Smooth muscle cell (in vitro differentiated cells): ENCODE measurements around the gene ZFPM1. TPM values are rescaled to one million over a fixed set of nuclear protein-coding genes. Genes with fewer than 3 reads are reported as not detected.

Experiments used
- DNase-seq: peaks from one replicate; lab custom pipeline; 2025; ENCODE audit not compliant: unreplicated experiment; lab: John Stamatoyannopoulos, UW
- H2AFZ ChIP-seq: fragments of 200-600 bp; sonication (generic); 2 replicates; pipeline ENCODE4 v1.6.0; 2016; ENCODE audit warnings: antibody characterized with exemption, low read depth, mild to moderate bottlenecking
- H3F3A ChIP-seq: fragments of 200-600 bp; sonication (generic); 2 replicates; pipeline ENCODE4 v1.6.0; 2017; ENCODE audit warnings: antibody characterized with exemption, low read depth
- H3K27ac ChIP-seq: fragments of 200-600 bp; sonication (generic); 2 replicates; pipeline ENCODE4 v1.5.1; 2016; ENCODE audit warnings: low read depth, mild to moderate bottlenecking
- H3K27me3 ChIP-seq: fragments of 200-600 bp; sonication (generic); 2 replicates; pipeline ENCODE4 v1.6.1; 2016; ENCODE audit warnings: low read depth, mild to moderate bottlenecking
- H3K36me3 ChIP-seq: fragments of 200-600 bp; sonication (generic); 2 replicates; pipeline ENCODE4 v1.5.1; 2016; ENCODE audit warnings: low read depth
- H3K4me1 ChIP-seq: fragments of 200-600 bp; sonication (generic); 2 replicates; pipeline ENCODE4 v1.5.1; 2016; ENCODE audit warnings: low read depth
- H3K4me2 ChIP-seq: fragments of 200-600 bp; sonication (generic); 2 replicates; pipeline ENCODE4 v1.6.0; 2016; ENCODE audit warnings: mild to moderate bottlenecking
- H3K4me3 ChIP-seq: fragments of 200-600 bp; sonication (generic); 2 replicates; pipeline ENCODE4 v1.5.1; 2016; ENCODE audit warnings: mild to moderate bottlenecking
- H3K79me2 ChIP-seq: fragments of 200-600 bp; sonication (generic); 2 replicates; pipeline ENCODE4 v1.6.0; 2016; ENCODE audit warnings: low read depth, mild to moderate bottlenecking
- H3K9ac ChIP-seq: fragments of 200-600 bp; sonication (generic); 2 replicates; pipeline ENCODE4 v1.6.0; 2016; ENCODE audit warnings: low read depth
- H3K9me3 ChIP-seq: fragments of 200-600 bp; sonication (generic); replicated peaks from 2 replicates; pipeline ENCODE4 v1.5.1; 2016; ENCODE audit warnings: low read depth
- H4K20me1 ChIP-seq: fragments of 200-600 bp; sonication (generic); 2 replicates; pipeline ENCODE4 v1.6.0; 2016; ENCODE audit warnings: low read depth
- WGBS: methylation state at CpG from one replicate; pipeline ENCODE4 v1.1.7; 2016; ENCODE audit warnings: low lambda C conversion rate; 5-methylcytosine and 5-hydroxymethylcytosine counted together
- polyA plus RNA-seq: library from polyadenylated mRNA; unstranded; fragments of >200 nt; fragmentation: Nextera tagmentation; extraction: Ambion mirVana; gene quantifications from 2 replicates; pipeline ENCODE4 v1.2.1, GENCODE V29; 2016
- total RNA-seq: library from RNA; depleted of rRNA; stranded (reverse); fragments of >200 nt; gene quantifications from 2 replicates; pipeline ENCODE4 v1.2.3, GENCODE V29; 2014
- TF ChIP-seq, protein P1 (sequence below): fragments of 200-600 bp; sonication (generic); IDR thresholded peaks from 2 replicates; pipeline ENCODE4 v1.5.1; 2017; ENCODE audit warnings: borderline replicate concordance, mild to moderate bottlenecking, antibody characterized with exemption; ENCODE audit not compliant: insufficient read depth, poor library complexity, severe bottlenecking

The ZFPM1 gene
- total and polyA plus RNA-seq, 2 experiments from 2014 or later: 0.99 to 4.9 TPM

GRCh38 chr16:88558457-88559442 lies 105.7 kb downstream of the ZFPM1 start:
- Histone ChIP-seq H3K4me1 (peaks cover 3% of the 10 kb centered on the region), H3K27me3 (no peaks in the 10 kb centered on the region), H3K9ac (no peak overlapping the region), H4K20me1 (no peaks in the 10 kb centered on the region), H3K36me3 (no peaks in the 10 kb centered on the region), H3K79me2 (no peaks in the 10 kb centered on the region), H3F3A (no peaks in the 10 kb centered on the region), H2AFZ (no peak overlapping the region), H3K27ac (no peak overlapping the region), H3K4me2 (no peak overlapping the region), H3K4me3 (no peak overlapping the region), H3K9me3 (no peaks in the 10 kb centered on the region)
- TF ChIP-seq, protein P1, sequence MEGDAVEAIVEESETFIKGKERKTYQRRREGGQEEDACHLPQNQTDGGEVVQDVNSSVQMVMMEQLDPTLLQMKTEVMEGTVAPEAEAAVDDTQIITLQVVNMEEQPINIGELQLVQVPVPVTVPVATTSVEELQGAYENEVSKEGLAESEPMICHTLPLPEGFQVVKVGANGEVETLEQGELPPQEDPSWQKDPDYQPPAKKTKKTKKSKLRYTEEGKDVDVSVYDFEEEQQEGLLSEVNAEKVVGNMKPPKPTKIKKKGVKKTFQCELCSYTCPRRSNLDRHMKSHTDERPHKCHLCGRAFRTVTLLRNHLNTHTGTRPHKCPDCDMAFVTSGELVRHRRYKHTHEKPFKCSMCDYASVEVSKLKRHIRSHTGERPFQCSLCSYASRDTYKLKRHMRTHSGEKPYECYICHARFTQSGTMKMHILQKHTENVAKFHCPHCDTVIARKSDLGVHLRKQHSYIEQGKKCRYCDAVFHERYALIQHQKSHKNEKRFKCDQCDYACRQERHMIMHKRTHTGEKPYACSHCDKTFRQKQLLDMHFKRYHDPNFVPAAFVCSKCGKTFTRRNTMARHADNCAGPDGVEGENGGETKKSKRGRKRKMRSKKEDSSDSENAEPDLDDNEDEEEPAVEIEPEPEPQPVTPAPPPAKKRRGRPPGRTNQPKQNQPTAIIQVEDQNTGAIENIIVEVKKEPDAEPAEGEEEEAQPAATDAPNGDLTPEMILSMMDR: peak; percentile 26
- no peak for DNase-seq
- WGBS: 74% methylated on average over 32 of the region's 45 CpGs

DNA sequence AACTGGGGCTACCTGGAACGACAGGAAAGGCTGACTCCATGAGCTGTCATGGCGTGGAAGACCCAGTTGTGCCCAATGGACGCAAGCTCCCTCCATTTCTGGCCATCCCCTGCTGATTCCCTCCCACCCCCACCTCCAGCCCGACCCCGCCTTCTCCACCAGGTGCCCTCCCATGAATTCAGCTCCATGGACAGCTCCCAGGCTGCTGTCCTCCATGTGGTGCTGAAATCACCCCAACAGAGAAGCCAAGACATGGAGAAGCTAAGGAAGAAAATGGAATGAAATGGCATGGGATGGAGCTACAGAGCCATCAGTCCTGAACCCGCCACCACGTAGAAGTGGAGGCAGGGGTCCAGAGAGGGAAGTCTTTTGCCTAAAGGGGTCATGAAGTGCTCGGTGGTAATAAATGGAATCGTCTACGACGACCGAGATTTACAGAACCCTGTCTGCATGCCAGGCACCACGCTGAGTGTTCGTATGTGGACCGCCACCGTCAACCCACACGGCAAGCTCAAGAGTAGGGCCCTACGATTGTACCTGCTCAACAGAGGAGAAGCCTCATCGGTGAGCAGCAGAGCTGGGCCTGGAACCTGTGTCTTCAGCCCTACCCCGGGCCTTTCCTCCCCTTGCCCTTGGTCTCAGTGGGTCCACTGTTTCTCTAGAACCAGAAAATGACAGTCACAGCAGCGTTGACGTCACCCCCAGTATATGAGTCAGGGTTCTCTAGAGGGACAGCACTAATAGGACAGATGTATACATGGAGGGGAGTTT lies 107.8 kb downstream of the ZFPM1 start:
- no peak overlapping the region for H3K27ac ChIP-seq
- no peaks in the 10 kb centered on the region for H3K27me3 ChIP-seq
- H3K36me3 ChIP-seq: no peaks in the 10 kb centered on the region
- H3K9ac ChIP-seq: no peak overlapping the region
- H3F3A ChIP-seq: no peaks in the 10 kb centered on the region
- H3K9me3 ChIP-seq: no peaks in the 10 kb centered on the region
- no peak overlapping the region for H2AFZ ChIP-seq
- no peak overlapping the region for H3K4me2 ChIP-seq
- peaks cover 3% of the 10 kb centered on the region for H3K4me1 ChIP-seq
- no peak for DNase-seq
- no peak overlapping the region for H3K4me3 ChIP-seq
- TF ChIP-seq, protein P1: no peak
- WGBS: 78% methylated on average over 22 of the region's 22 CpGs
- no peaks in the 10 kb centered on the region for H4K20me1 ChIP-seq
- H3K79me2 ChIP-seq: no peaks in the 10 kb centered on the region

DNA sequence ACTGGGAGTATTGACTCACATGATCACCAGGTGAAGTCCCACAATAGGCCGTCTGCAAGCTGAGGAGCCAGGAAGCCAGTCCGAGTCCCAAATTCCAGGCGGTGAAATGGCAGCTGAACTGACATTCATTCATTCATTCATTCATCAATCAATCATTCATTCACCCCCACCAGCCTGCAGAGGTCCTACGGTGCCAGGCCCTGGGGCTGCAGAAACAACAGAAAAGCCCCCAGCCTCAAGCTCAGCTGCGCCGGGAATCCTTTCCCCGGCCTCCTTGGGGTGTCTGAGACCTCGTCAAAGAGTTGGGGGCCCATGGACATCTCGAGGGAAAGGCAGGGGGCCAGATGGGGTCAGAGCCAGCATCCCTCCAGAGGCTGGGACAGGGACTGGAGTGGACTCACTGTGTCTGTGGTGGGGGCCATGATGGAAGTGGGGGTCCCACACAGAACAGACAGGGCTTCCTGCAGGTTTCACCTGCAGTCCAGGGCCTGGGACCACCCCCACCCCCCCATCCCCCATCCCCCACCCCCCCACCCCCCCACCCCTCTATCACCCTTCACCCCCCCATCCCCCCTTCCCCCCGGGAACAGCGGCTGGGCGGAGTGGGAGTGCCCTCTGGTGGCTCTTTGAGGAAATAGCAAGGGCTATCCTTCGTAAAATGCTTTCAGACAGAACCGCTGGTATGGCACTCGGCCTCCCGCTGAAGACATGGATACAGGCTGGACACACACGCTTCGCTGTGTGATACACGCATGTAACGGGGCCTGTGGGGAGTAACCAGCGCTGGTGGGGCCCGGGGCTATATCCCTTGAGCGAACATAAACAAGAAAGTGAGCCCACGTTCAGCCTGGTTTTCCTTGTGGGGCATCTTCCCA lies 108.6 kb downstream of the ZFPM1 start:
- Histone ChIP-seq H3K36me3 (no peaks in the 10 kb centered on the region), H3K27ac (no peak overlapping the region), H3K27me3 (no peaks in the 10 kb centered on the region), H3K9me3 (no peaks in the 10 kb centered on the region), H2AFZ (no peak overlapping the region), H4K20me1 (no peaks in the 10 kb centered on the region), H3K4me3 (no peak overlapping the region), H3K4me1 (peaks cover 3% of the 10 kb centered on the region), H3K79me2 (no peaks in the 10 kb centered on the region), H3K9ac (no peak overlapping the region), H3K4me2 (peak overlapping the region; percentile 76), H3F3A (no peaks in the 10 kb centered on the region)
- 36% methylated on average over 23 of the region's 24 CpGs for WGBS
- peak; percentile 8 for DNase-seq
- TF ChIP-seq, protein P1: peak; percentile 67
